HCEC 1CT (cell line): ENCODE data around the gene SLC1A1.
A peak's percentile ranks its signal among the peaks of the same experiment; 100 is the strongest.
"Not testable (repeated sequence)": the region's sequence is repeated elsewhere in the genome, so short reads cannot be mapped to it uniquely, and the experiment has no call there.

ENCODE experiments used
- DNase-seq: peaks from one replicate; pipeline ENCODE4 v3.0.0-alpha.2; 2017

SLC1A1 gene

DNA sequence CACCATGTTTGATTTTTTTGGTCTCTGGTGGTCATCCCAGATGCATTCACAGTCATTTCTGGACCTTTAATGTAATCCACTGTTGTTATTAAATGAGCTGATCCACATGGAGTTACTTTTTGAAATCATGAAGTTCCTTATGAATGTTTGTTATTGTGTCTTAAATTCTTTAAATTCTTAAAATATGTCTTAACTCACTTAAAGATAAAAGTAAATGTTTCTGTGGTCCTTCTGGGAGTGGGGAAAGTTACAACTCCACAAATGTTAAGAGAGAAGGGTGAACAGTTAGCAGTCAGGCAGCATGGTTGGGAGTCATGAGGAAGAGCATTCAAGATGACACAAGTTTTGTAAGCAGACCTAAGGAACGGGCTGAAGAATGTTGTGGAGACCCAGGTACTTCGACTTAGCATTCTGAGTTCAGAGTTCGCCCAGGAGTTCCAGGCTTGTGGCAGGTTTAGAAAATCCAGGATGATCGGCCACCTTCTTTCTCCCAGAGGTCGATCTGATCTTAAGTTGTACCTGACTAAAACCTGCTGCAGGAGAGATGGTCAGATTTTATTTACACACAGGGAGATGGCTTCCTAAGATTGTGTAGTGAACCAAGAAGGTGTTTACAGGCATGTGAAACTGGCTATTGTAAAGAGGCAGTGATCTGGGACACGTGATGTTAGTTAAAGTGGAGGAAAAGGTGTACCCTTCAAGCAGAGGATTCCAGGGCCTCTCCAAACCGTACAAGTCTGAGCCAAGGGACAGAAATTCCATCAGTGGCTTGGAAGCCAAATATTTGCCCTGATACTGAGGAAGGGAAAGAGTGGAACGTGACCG is 17.2 kb downstream of the SLC1A1 start:
- no peak for DNase-seq

DNA sequence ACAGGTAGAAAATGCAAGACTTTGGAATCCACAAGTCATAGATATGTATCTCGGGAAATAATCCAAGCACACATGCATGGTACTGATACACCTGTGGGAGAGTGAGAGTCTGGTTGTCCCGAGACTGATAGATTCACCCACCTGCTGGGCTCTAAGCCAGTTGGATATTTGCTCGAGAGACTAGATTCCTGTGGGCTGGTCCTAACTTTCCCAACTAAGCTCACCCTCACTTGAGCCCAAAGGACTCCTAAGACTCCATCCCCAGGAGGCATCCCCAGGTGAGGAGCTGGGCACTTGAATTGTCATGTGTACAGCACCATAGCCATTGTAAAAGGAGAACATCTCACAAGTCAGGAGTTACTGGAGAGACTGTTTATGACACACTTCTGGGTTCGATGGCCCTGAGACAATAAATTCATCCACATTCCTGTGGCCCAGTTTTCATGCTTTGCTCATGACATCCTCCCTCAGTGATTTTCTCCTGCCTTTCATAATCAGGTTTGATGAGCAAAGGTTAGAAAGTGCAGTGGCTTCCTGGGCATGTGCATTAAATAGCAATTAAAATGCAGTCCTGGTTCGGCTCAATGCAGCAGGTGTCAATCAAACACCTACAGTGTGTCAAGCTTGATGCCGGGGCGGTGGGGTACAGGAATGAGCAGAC is 18.1 kb downstream of the SLC1A1 start:
- peak; percentile 54 for DNase-seq

DNA sequence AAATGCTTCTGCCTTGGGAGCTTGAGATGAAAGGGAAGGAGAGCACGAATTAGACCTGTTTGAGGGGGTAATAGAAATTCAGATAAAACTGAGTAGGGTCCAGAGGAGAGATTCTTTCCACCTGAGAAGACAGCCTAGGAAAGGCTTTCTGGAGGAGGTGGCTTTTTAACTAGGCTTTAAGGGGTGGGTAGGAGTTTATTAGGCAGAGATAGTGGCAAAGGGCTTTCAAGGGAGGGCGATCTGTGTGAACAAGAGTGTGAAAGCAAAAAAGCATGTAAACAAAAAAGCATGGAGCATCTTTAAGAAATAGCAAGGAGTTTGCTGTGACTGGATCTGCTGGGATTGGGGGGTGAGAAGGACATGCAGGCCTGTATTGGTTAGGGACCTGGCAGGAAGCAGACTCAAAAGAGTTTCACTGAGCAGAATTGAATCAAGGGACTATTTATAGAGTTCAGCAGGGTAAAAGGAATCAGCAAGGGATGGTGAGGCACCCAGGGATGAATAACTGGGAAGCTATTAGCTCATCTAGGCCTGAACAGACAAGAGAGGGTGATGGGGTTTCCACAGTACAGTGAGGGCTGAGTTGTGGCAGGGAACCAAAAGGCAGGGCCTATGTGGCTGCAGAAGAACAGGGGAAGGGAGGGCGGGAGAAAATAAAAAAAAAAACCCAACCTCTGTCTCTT is 18.8 kb downstream of the SLC1A1 start:
- DNase-seq = peak; percentile 62

DNA sequence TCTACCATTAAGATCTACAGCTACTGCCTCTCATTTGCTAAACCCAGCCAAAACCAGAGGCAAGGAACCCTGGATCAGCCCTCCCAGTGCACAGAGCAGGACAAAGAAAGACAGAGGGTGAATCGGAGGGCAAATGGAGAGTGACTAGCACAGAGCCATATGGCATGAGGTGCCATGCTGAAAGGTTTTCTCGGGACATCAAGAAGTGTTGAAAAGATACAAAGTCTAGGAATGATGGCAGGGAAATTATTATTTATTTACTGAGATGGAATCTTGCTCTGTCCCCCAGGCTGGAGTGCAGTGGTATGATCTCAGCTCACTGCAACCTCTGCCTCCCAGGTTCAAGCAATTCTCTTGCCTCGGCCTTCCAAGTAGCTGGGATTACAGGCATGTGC is 19.3 kb downstream of the SLC1A1 start:
- DNase-seq = no peak

DNA sequence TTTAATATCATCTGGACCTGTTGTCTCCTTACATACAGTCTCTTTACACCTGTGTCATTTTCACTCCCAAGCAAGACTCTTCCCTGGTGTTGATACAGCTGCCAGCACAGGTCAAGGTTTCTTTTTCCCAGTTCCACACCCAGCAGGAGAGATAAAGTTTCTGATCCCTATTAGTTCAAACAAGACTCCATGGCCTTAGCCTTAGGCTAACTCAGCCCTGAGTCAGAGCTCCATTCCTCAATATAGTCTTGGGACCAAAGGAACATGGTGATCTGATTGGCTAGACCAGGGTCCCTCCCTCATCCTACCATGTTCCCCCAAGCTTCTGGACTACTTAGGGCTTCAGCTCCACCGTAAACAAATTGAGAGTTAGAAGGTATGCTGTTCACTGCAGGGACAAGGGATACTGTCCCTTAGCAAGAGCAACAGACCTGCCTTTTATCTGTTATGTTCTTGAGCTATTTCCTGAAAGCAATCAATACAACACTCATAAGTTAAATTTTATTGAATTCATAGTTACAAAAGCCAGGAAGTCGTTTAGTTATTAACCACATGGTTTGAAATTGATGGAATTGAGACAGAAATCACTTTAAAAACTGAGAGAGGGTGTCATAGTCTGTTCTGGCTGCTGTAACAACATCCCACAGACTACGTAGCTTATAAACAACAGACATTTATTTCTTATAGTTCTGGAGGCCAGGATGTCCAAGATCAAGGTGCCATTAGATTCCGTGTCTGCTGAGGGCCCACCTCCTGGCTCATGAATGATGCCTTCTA is 20.5 kb downstream of the SLC1A1 start:
- DNase-seq = no peak

DNA sequence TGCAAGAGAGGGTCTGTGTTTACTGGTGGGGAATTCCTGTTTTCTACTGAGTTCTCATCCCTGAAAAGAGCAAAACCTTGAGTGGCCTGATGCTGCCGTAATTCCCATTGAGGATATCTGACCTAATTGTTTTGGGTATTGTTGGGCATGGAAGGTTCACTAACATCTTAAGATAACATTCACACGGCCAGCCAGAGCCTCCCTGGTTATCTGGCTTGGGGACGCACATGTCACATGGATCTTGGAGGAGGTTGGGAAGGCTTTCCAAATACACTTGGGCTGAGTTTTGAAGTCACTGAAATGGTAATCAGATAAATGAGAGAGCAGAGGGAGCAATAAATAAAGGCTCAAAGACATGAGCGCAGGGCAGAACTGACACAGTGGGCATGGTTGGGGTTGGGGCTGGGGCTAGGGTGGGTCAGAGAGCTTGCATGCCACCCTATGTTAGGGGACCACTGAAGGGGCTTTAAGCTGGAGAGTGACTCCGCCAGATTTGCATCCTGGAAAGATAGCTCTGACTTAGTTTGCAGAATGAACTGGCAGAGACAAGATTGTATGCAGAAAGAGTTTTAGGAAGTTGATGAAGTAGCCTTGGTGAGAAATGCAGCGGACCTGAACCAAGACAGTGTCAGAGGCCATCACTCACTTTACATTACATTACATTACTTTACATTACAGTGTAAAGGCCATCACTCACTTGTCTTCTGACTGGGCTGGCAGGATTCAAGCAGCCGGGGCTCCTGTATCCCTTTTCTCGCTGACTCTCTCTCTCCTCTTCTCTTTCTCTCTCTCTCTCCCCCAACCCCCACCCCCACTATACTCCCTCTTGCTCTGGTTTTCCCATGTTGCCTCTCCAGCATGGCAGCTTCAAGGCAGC is 24.2 kb downstream of the SLC1A1 start:
- no peak for DNase-seq

DNA sequence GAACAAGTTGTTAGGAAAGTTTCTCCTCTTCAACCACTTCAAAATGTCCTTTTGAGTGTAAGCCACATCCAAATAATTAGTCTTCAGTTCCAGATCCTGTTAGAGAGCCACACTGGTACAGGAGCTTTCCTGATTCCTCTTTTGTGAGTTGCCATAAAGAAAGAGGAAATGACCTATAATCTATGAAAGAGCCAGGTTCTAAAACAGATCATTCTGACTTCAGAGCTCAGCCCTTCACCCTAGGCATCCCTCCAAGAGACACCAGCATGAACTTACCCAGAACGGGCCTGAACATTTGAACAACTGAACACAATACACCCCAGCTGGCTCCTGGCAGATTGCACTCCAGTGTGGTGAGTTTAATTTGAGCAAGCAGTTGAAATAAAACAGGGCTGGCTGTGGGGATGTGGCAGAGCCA is 25.7 kb downstream of the SLC1A1 start:
- DNase-seq = no peak

DNA sequence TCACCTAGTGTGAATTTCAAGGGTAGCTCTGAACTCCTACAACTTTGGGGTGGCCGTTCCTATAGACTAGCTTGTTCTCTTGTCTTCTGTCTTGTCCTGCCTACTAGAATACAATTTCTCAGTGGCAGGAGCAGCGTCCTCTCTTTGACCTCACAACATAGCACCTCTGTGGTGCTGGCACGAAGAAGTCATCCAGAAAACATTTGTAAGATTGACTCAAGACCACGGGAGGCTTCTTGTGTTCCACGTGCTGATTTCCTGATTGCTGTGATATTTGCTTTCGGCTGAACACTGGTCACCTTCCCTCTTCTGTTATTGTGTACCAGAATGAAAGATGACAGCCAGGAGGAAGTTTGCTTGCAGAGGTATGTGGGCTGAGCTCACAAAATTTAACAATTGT is 27.0 kb downstream of the SLC1A1 start:
- DNase-seq = no peak

DNA sequence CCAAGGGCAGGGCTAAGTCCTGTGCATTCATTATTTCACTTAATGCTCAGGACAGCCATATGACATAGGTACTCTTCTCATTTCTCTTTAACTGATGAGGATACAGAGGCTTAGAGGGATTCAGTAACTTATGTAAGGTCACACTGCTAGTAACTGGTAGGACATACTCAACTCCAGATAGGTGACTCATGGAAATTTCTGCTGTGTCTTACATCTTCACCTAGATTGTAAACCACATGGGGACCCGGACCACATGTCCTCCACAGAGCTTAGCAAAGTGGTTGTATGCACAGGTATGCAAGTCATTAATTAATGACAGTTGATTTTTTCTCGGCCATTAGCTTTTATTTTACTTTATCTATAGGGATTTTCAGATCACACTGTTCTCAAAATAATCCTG is 29.3 kb downstream of the SLC1A1 start:
- no peak for DNase-seq

DNA sequence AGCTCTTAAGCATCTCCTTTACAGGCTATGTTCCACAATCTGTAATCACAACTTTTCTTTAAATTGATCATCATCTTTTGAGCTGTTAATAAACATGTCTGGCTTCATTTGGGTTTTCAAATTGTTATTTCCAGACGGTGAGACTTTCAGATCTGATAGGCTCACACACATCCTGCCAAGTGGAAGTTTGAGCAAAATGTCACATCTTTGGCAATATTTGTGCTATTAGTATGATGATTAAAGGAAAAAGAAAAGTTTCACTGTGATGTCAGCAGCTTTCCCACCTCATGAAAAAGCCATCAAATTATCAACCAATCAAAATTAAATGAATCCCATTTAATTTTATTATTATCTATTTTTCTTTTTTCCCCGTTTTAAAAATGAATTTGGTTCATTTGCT is 29.8 kb downstream of the SLC1A1 start:
- no peak for DNase-seq

DNA sequence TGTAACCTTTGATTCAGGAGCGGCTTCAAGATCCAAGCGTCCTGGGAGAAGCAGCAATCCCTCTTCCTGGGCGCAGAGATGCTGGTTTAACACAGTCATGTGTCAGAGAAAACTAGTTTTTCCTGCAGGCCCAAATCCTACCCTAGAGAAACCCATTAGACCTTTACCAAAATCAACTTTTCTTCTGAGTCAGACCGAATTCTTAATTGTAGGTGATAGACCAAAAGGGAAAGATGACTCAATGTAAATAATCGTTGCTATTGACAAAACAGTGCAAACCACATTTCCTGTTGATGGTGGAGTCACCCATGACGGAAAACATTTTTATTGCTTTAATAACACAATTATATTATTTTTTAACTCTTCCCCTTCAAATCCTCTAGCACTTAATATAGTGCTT is 40.1 kb downstream of the SLC1A1 start:
- DNase-seq = peak; percentile 53

DNA sequence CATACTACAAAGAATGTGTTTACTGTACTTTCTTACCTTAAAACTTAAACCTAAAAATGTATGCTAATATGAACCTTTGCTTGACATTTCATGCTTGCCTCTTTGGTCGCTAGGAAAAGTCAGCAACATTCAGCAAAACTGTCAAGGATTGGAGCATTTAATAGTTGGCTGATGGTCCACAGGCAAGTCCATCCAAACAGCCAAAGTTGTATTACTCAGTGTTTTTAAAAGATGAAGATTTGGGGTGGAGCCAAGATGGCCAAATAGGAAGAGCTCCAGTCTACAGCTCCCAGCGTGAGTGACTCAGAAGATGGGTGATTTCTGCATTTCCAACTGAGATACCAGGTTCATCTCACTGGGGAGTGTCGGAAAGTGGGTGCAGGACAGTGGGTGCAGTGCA is 40.6 kb downstream of the SLC1A1 start:
- peak; percentile 38 for DNase-seq

DNA sequence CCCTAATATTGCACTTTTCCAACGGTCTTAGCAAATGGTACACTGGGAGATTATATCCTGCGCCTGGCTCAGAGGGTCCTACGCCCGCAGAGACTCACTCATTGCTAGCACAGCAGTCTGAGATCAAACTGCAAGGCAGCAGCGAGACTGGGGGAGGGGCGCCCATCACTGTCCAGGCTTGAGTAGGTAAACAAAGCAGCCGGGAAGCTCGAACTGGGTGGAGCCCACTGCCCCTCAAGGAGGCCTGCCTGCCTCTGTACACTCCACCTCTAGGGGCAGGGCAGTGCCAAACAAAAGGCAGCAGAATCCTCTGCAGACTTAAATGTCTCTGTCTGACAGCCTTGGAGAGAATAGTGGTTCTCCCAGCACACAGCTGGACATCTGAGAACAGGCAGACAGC is 41.1 kb downstream of the SLC1A1 start:
- not testable (repeated sequence) for DNase-seq

DNA sequence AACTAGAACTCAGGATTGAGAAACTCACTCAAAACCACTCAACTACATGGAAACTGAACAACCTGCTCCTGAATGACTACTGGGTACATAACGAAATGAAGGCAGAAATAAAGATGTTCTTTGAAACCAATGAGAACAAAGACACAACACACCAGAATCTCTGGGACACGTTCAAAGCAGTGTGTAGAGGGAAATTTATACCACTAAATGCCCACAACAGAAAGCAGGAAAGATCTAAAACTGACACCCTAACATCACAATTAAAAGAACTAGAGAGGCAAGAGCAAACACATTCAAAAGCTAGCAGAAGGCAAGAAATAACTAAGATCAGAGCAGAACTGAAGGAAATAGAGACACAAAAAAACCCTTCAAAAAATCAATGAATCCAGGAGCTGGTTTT is 43.6 kb downstream of the SLC1A1 start:
- DNase-seq = not testable (repeated sequence)

DNA sequence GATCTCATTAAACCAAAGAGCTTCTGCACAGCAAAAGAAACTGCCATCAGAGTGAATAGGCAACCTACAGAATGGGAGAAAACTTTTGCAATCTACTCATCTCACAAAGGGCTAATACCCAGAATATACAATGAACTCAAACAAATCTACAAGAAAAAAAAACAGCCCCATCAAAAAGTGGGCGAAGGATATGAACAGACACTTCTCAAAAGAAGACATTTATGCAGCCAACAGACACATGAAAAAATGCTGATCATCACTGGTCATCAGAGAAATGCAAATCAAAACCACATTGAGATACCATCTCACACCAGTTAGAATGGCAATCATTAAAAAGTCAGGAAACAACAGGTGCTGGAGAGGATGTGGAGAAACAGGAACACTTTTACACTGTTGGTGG is 45.9 kb downstream of the SLC1A1 start:
- DNase-seq = not testable (repeated sequence)

DNA sequence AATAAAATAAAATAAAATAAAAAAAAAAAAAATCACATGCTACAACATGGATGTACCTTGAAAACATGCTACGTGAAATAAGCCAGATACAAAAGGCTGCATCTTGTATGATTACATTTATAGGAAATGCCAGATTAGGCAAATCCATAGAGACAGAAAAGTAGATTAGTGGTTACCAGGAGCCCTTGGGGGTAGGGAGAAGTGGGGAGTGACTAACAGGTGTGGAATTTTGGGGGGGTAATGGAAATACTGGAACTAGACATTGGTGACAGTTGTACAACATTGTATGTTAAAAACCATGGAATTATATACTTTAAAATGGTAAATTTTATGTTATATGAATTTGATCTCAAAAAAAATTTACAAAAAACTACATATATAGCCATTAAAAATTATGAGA is 47.3 kb downstream of the SLC1A1 start:
- DNase-seq = no peak

DNA sequence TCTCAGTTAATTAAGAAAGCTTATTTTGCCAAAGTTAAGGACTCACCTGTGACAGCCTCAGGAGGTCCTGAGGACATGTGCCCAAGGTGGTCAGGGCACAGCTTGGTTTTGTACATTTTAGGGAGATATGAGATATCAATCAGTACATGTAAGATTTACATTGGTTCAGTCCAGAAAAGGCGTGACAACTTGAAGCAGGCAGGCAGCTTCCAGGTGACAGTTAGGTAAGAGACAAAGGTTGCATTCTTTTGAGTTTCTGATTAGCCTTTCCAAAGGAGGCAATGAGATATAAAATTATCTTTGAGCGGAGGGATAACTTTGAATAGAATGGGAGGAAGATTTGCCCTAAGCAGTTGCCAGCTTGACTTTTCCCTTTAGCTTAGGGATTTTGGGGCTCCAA is 47.8 kb downstream of the SLC1A1 start:
- no peak for DNase-seq

DNA sequence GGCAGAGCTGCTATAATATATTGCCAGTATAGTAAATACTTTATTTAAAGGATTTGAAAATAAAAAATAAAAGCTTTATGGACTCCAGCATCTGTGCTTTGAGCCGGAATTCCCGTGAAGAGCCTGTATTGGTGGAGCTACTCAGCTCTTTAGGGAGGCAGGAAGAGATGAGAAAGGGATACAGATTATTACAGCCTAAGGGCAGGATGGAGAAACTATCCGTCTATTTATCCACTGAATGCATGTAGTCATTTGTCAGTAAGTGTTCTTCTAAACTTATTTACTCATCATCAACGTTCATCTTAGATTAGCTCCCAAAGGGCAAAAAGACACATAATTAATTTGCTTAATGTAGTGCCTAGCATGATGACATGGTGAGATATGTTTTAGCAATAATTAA is 48.4 kb downstream of the SLC1A1 start:
- no peak for DNase-seq

DNA sequence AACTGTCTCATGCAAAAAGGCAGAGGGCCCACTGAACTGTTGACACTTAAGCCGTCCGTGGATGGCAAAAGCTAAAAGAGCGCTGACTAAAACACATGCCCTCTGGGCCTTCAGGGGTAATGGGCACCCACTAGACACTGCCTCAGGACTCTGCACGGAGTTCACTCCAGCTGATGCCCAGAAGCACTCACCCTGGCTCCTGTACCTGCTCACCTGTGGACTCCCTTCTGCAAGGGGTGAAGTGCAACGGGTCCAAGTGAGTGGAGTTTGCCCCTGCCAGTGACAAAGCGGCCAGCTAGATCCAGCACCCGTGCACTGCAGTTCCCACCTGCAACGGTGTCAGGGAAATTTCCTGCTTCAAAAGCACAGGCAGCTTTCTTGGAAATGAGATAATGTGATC is 50.2 kb downstream of the SLC1A1 start:
- no peak for DNase-seq

DNA sequence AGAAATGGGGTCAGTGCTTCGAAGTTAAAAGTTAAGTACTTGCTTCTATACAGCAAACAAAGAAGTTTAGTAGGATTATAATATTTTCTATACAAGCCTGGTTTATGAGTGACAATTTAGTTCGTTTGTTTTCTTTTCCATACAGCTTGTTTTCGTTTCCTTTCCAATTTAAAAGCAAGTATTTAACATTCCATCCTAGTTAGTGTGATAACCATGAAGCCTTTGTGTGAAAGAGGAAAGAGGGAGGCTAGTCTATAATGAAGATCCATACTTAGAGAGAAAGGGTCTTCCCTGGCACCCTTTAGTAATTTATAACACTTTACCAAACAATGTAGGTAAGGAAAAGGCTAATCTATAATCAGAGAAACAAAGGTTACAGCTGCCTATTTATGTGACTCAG is 51.0 kb downstream of the SLC1A1 start:
- DNase-seq = no peak

DNA sequence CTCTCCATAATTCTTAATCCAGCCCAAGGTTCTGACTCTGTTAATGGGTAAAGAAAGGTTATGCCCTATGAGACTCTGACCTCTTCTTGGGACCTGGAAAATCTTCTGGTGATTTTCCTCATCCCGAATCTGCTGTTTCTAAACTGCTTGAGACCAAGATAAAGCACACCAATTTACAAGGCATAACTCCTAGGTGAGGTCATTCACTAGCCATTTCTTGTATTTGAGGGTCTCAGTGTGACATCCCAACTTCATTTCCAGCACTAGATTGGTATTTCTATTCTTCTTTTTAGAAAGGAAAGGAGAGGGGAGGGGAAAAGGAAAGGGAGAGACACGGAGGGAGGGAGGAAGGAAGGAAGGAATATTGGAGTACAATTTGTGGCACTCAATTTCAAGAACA is 51.6 kb downstream of the SLC1A1 start:
- DNase-seq = no peak

DNA sequence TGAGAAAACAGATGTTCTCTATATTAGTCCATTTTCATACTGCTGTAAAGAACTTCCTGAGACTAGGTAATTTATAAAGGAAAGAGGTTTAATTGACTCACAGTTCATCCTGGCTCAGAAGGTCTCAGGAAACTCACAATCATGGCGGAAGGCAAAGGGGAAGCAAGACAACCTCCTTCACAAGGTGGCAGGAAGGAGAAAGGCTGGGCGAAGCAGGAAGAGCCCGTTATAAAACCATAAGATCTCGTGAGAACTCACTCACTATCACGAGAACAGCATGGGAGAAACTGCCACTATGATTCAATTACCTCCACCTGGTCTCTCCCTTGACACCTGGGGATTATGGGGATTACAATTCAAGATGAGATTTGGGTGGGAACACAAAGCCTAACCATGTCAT is 54.4 kb downstream of the SLC1A1 start:
- DNase-seq = not testable (repeated sequence)
